ENCODE data around the gene KHK.

Gene KHK

GRCh38 chr2:27130396-27130795 lies 43.8 kb downstream of the KHK start:
- DNase-seq: no peak

GRCh38 chr2:27131429-27131828 lies 44.9 kb downstream of the KHK start:
- no peak for DNase-seq

GRCh38 chr2:27133195-27133875 lies 46.8 kb downstream of the KHK start:
- no peak for DNase-seq

DNA sequence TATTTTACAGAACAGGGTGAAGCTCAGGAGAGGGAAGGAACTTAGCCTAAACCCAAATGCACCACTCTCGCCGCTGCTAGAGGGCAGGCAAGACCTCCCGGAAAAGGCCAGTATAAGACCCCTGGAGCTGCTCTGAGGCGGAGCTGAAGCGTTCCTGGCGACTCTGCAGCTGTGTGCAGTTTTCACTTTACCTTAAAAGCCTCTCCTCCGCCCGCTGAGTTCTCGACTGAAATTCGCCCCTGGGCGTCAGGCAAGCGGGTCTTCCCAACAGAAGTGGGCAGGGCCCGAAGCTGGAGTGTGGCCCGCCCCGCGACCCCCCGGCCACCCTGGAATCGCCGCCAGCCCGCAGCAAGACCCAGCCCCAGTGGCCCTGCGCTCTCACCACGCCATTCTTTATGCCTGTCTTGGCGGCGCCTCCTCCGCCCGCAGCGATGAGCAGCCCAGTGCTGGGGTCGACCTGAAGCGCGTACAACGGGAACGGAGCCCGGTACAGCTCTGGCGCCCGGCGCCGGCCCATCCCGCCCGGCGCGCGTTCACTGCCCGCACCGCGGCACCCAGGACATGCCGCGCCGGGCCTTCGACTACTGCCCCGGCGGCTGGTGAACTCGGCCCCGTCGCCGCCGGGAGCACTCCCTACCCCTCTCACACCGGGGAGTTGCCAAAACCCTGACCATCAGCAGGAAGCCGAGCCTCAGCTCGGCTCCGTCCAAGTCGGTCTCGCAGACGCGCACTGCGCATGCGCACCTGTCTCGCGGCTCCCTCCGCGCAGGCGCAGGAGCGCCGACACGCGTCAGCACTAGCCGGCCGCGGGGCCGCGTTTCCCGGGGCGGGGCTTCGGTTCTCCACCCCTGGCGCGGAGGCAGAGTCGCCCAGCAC lies 47.6 kb downstream of the KHK start, which contains the start of gene PREB:
PREB (minus strand) TSS at position 732 of the 876 bp plus-strand sequence; CDS start at position 517, 215 bp downstream.
- DNase-seq: peak; percentile 97

DNA sequence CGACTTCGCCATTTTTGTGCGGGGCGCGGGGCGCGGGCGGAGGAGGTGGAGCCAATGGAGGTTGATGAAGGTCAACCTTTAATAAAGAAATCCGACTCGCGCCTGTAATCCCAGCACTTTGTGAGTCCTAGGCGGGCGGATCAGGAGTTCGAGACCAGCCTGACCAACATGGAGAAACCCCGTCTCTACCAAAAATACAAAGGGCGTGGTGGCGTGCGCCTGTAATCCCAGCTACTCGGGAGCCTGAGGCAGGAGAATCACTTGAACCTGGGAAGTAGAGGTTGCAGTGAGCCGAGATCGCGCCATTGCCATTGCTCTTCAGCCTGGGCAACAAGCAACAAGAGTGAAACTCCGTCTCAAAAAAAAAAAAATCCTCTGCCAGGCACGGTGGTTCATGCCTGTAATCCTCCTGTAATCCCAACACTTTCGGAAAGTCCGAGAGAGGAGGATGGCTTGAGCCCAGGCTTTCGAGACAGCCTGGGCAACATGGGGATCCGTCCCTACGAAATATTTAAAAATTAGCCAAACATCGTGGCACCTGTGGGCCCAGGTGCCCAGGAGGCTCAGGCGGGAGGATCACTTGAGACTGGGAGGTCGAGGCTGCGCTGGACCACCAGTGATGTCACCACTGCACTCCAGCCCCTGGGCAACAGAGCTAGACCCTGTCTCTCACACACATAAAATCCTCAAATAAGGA lies 48.4 kb downstream of the KHK start:
- no peak for DNase-seq

DNA sequence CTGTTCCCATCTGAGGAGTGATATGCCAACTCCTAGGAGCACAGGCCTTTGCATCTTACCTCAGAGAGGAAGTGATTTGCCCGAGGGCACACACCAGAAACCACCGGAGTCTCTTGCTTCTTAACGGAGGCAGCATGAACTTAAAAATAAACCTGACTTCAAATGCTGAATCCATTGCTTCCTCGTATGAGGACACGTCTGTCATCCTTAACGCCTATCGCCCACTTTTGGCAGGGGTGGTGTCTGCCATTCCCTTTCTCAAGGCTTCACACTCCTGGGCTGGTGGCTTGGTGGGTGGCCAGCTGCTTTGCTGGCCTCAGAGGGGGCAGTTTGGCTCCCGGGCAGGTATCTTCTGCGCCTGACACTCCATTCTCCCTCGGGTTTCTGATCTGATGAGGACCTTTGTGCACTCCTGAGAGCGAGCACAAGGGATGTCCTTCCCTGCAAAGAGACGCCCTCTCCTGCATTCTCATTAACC lies 48.9 kb downstream of the KHK start:
- no peak for DNase-seq

- DNase-seq: no peak
These were observed 50.2 kb downstream of the KHK start for GRCh38 chr2:27136751-27137150.

DNA sequence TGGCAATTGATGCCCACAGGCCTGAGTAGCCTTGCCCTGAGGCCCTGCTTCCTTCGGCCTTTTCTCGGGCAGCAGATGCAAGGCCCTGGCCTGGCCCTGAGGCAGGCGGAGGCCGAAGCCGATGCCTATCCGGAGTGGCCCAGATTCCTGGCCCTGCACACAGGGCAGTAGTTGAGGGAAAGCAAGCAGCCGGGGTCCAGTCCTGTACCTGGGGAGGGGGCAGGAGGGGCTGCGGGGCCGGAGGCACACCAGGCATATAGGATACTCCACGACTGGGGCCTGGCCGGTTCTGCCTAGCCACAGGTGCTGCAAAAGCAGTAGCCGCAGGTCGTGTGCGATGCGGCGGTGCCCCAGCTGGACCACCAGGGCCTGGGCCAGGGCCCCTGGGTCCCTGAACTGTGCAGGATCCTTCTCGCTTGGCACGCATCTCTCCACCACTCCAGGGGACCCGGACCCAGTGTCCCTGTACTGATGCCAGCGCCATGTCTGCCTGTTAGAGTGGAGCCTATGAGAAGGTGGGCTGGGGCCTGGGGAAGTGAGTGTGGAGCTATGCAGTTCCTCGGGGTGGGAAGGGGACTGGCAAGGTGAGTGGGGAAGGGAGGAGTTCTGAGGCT lies 50.9 kb downstream of the KHK start:
- DNase-seq: no peak

DNA sequence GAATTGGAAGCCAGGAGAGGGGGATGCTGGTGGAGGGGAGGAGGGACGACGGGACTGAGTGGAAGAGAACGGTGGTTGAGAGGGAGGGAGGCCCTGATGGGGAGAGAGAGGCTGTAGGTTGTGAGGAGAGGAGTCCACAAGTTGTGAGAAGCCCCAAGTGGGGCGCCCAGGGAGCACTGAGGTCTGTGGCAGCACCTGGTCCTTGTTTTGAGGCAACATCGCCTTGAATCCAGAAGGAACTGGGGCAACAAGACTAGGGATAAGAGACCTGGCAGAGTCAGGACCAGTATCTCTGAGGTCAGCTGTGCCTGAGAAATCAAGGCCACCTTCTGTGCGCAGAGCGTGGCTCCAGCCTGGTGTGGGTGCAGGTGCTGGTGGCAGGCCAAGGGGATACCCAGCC lies 51.5 kb downstream of the KHK start:
- DNase-seq: no peak

DNA sequence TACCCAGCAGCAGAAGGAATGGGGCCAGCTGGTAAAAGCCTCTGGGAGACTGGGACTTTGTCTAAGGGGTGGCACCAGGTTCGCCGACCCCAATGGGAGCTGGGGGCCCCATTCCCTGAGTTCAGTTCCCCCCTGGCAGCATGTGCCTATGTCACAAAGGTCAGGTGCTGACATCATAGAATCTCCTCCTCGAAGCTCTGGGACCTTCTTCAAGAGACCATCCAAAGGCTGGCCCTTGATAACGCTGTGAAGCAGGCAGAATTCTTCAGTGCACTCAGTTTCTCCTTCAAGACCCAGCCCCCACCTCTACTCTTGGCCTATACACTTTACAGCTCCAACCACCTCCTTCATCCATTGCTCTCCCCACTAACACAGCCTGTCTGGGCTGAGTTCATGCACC lies 52.7 kb downstream of the KHK start, which contains the start of gene PRR30:
PRR30 (minus strand) TSS at position 101 of the 400 bp plus-strand sequence. CDS start 1,081 bp downstream, outside the sequence.
- DNase-seq: no peak

DNA sequence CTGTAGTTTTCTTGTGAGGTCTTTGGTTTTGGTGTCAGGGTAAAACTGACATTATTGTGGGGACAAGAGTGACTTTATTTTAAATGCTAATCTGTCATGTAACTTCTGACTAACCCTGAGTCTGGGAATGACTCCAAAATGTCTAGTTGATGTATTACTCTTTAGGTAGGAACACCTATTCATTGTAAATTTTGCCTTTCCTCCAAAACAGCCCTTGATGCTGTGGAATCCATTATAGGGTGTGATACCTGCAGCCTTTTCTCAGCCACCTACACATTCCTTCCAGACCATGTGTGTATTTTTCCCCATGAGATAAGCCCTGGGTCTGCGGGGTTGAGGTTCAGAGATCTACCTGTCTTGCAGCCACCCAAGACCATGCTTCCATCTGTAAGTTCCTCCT lies 56.7 kb downstream of the KHK start:
- DNase-seq: no peak

DNA sequence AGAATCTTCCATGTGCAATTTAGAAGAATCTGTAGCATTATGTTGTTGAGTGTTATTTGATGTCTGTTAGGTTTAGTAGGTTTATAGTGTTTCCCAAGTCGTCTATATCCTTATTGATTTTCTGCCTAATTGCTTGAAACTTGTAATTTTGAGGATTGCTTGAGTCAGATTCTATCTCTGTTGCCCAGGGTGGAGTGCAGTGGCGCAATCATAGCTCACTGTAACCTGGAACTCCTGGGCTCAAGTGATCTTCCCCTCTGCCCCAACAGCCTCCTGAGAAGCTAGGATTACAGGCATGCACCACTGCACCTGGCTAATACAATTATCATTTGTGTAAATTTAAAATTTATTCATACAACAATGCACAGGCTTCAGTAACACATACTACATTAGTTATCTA lies 59.1 kb downstream of the KHK start:
- DNase-seq: no peak

DNA sequence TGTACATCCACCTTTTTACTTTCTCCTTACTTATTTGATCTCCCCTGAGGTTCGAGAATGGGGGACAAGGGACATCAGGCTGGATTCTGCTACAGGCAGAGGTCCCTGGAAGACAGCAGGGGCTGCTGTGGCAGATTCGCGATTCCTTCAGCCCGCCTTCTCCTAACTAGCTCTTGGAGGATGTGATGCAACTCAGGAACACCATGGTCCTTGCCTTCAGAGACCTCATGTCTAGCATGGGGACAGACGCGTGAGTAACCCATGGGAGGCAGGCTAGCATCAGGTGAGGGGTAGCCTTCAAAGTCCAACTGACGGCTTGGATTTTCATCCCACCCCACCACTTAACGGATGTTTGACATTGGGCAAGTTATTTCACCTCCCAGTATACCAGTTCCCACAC lies 61.4 kb downstream of the KHK start:
- DNase-seq: no peak

GRCh38 chr2:27148801-27149439 lies 62.3 kb downstream of the KHK start, which contains the start of gene TCF23:
Gene TCF23, plus strand, starts transcription at chr2:27149004. Its CDS starts 130 bp downstream, at chr2:27149134.
- no peak for DNase-seq

GRCh38 chr2:27149570-27150405 lies 63.2 kb downstream of the KHK start:
- DNase-seq: no peak
